GM21381 (cell line): Measurements from ENCODE around the gene ACTA1.
"Not testable (repeated sequence)": the region's sequence is repeated elsewhere in the genome, so short reads cannot be mapped to it uniquely, and the experiment has no call there.

Source experiments
- ATAC-seq: cut with Tn5 transposase; IDR thresholded peaks from one replicate; pipeline ENCODE4 v1.9.1; 2021; ENCODE audit warnings: mild to moderate bottlenecking, moderate library complexity; ENCODE audit not compliant: unreplicated experiment

ACTA1 gene

DNA sequence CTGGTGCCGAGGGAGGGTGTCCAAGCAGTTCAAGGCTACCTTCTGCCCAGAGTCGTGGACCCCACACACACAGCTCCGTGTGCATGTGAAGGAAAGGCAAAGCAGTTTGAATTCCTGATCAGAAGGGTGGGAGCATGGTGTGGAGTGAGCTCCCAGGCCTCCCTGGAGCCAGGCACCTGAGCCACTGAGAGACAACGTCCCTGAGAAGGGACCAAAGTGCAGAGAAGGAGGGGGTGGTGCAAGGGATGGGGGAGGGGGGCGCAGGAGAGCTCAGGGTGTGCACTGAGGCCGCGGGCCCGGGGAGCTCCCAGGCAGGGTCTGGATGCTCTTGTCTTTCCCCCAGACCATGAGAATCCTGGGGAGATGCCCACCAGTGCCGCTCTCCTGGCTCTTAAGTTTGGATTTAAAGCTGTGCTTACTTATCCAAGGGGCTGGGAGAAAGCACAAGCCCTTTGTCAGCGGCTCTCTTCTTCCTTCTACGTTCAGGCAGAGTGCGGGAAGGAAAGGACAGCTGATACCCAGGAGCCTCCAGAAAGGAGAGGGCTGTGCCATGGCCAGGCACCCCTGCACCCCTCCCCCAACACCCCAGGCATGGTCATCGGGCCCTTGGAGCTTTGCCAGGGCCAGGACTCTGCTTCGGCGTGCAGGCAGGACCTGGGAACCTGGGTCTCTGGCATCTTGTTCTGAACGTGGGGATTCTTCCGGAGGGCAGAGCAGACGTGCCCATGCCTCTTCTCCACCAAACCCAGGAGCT, 24.1 kb downstream of the ACTA1 start:
- no peak for ATAC-seq

DNA sequence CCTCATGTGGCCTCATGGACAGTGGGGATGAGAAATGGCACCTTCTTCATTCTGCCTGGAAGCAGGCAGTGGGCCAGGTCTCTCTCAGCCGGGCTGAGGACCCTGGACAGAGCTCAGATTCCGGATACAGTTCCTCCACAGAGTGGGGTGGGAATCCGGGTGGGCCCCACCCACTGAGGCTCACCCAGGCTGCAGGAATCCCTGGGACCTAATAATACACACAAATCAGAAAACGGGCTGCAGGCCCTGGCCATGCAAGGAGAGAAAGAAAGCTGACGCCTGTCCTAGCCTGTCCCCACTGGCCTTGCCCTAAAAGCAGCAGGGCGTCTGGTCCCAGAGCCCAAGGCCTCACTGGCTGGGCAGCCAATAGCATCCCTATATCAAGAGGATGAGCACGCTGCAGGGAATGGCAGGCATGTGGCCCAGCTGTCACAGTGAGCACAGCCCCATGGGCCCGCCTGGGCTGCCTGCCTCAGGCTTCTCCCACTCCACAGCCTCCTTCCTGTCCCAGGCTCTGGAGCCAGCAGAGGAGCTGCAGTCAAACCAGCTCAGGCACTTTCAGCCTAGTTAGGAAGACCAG, 25.3 kb downstream of the ACTA1 start:
- ATAC-seq = no peak

DNA sequence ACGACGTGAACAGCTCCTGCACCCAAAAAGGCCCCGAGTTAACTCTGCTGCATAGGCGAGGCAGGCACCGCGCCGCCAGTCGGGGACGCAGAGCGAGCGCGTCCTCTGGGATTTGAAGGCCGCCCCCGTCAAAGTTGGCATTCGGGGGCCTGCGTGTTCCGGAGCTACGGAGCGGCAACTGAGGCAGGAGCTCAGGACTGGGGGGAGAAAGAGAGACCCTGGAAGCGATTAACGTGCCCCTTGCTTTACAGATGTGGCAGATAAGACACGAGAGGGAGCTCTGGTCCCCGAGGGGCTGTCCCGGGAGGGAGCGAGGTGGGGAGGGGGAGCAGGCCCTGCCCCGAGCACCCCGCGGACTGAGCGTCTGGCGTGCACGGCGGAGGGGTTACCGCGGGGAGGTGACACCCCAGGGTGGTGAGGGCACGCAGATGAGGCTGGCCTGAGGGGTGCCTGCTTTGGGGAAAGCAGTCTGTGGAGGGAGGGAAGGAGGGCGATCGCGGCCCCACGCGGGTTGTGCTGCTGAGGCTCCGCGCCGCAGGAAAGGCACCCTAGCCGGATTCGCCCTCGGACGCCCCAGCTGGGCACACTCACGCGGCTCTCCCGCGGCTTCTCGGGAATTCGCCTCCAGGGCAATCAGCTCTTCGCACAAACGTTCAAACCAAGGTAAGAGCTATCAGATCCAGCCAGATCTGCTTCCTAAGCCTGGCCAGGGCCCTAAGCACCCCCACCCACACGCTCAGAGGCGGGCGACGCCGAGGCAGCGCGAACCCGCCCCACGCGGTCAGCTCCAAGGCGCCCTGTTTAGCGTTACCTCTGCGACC, 26.5 kb downstream of the ACTA1 start:
- no peak for ATAC-seq

DNA sequence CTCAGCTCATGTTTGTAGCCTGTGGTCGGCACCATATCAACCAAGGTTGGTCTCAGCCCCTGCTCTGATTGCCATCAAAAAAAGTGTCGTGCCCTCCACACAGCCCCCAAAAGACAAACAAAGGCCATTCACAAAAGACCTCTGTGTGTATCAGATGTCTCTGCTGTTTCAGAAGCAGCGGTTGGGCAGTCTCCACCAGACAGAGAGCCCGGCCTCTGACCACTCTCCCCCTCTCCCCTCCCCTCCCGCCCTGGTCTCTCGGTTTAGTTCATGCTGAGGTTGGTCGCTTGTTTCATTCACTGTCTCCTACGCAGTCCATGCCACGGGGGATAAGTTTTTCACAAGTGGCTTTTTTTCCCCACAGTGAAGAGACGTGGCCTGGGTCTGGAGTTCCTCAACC, 27.1 kb downstream of the ACTA1 start:
- no peak for ATAC-seq

DNA sequence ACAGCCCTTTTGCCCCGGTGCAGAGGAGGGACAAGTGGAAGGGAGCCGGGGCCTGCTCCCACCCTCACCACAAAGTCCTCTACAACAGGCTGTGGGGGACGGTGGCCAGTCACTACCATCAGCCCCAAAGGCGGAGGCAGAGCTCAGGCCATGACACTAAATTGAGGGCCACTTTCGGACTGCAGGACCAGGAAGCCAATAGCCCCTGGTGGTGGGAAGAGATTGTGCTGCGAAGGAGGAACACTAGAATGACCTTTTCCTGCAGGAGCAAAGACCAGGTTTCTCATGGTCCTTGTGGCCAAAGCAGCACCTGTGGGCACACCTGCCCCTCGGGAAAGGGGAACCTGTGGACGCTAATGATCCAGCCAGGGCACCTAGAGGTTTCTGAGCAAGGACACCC, 30.3 kb downstream of the ACTA1 start:
- ATAC-seq = no peak

DNA sequence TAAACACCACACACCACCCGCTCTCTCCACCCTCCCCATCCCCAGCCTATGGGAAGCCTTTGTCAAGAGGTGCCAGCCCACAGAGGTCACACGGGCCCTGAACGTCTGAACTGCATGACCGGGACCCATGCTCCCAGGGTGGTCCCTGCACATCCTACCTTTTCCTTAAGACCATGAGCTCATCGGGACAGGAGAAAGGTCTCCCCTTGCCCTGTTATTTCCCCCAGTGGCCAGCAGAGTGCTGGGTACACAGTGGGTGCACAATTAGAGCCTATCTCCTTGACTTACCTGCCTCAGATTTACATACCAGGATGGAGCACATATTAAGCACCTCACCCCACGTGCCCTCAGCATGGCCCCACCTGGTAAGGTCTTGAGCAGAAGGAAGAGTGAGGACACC, 30.9 kb downstream of the ACTA1 start:
- ATAC-seq = no peak

DNA sequence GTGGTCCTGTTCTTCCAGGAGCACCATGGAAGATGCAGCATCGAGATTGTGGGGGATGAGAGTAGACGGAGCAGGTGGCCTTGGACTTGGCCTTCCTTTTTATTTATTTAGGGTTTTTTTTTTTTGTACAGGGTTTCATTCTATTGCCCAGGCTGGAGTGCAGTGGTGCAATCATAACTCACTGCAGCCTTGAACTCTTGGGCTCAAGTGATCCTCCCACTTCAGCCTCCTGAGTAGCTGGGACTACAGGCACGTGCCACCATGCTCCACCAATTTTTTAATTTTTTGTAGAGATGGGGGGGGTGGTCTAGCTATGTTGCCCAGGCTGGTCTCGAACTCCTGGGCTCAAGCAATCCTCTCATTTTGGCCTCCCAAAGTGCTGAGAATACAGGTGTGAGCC, 31.6 kb downstream of the ACTA1 start:
- ATAC-seq = not testable (repeated sequence)

DNA sequence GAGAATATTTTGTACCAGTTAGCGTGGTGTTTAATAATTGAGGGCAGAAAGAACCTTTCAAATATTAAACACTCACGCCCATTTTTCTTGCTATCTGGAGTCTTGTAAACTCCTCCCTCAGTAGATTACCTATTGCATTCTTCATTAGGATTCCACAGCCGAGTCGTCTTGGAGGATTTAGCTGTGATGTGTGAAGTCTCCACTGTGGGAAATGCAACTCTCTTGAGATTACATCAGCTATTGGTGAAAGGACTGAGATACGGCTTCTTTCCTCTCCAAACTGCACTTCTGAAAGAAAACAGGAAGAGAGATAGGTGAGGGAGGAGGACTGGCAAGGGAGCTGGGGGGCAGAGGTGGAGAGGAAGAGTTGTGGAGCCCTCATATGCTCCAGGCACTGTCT, 36.1 kb downstream of the ACTA1 start:
- no peak for ATAC-seq

DNA sequence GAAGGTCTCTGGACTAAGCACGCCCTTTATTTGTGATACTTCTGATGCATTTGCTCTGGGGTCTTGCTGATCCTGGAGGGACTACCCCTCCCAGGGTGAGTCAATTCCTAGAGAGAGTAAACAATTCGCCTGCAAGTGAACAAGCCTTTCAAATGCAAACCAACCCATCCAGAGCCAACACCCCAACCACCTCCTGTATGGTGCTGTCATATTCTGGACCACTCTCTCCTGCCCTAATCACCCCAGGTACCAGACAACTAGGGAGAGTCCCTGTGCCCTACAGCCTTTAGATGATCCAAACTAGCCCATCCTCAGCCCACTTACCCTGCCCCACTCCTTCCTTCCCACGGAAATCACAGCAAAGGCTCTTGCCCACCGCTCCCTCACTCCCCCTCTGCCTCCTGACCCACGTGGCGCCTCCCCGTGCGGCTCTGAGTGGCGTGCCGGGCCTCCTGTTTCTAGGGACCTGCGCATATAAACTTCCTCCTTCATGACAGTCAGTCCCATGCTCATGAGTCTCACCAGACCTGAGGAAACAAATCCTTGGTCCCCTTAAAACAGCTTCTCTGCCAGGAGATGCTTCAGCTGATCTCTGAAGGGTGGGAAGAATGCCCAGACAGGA, 37.2 kb downstream of the ACTA1 start:
- no peak for ATAC-seq

DNA sequence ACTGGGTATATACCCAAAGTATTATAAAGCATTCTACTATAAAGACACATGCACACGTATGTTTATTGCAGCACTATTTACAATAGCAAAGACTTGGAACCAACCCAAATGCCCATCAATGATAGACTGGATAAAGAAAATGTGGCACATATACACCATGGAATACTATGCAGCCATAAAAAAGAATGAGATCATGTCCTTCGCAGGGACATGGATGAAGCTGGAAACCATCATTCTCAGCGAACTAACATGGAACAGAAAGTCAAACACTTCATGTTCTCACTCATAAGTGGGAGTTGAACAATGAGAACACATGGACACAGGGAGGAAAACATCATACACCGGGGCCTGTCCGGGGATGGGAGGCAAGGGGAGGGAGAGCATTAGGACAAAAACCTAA, 39.4 kb downstream of the ACTA1 start:
- not testable (repeated sequence) for ATAC-seq

DNA sequence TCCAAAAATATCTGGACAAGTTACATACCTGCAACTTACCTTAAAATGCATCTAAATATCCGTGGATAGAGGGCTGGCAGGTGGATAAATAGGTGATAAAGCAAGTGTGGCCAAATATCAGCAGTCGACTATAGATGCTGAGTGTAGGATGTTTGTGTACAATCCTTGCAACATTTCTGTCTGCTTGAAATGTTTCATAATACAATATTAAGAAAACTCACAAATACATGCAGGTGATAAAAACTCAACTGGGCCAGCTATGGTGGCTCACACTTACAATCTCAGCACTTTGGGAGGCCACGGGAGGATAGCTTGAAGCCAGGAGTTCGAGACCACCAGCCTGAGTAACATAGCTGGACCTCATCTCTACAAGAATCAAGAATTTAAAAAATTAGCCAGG, 41.0 kb downstream of the ACTA1 start:
- ATAC-seq = no peak

DNA sequence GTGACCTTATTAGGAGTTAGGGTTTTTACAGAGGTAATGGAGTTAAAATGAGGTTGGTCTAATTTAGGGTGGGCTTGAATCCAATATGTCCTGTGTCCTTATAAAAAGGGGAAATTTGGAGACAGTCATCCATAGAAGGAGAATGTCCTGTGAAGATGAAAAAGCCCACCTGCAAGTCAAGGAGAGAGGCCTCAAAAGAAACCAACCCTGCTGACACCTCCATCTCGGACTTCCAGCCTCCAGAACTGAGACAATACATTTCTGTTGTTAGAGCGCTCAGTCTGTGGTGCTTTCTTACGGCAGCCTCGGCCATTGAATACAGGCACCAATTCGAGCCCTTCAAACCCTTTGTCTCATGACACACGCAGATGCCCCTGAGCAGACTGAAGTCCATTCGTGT, 43.8 kb downstream of the ACTA1 start:
- no peak for ATAC-seq

DNA sequence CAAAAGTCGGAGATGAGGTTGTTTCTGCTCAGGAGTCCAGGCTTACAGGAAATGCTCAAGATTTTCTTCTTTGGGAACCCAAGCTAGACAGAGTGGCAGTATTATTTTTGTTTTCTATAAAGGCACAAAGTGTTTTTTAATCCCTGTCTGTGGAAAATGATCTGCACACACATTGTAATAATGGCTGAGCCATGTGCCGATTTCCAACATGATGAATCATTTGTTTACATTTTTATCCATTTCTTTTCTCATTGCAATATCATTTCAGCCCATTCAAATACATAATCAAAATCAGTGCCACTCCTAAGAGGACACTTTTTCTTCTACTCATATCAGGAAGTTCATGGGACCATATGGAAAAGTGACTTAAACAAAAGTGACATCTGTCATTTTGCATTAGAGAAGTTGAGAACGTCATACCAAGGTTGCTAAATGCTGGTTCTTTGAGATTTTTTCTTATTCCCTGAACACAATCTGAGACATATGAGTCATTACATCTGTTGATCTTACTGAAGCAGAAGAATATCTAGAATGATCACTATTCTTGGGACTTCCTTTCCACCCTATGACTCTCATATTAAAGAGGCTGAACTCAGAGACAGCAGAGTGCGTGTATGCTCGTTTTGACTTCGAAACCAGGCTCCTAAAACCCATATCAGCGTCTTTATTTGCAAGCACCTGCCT, 44.9 kb downstream of the ACTA1 start:
- no peak for ATAC-seq

DNA sequence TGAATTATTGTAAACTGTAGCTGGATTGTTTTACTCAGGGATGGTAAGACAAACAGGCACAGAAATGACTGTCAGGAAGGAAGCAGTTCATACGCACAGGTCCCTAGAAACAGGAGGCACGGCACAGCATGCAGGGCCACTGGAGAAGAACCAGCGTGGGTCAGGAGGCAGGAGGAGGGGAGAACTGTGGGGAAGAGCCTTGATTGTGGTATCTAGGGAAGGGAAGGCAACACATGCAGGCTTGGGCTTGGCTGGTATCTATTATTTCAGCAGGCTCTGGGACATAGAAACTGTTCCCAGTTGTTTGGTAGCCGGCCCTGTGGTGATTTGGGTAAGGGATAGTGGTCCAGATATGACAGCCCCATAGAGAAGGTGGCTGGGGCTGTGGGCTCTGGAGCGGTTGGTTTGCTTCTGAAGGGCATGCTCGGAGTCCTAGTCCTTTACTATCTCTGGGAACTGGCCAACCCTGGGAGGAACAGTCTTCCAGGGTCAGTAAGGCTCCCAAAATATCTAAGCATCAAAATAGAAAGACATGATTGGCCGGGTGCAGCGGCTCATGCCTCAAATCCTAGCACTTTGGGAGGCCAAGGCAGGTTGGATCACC, 47.9 kb downstream of the ACTA1 start:
- no peak for ATAC-seq

DNA sequence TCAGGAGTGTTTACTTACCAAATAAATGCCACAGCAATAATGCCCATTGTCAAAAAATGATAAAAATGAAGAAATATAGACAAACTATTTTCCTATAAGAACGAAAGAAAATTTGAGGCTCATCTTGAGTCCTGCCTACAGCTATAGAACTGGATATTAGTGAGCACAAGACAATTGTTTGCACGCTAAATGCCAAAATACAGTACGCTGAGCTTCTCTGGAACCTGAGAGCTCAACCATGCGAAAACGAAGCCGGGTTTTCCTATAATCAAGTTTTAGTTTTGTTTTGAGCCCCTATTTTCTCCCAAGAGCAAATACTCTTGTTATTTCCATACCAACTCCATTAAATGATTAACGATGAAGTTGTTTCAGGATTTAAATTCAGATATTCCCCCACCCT, 49.1 kb downstream of the ACTA1 start:
- ATAC-seq = no peak

DNA sequence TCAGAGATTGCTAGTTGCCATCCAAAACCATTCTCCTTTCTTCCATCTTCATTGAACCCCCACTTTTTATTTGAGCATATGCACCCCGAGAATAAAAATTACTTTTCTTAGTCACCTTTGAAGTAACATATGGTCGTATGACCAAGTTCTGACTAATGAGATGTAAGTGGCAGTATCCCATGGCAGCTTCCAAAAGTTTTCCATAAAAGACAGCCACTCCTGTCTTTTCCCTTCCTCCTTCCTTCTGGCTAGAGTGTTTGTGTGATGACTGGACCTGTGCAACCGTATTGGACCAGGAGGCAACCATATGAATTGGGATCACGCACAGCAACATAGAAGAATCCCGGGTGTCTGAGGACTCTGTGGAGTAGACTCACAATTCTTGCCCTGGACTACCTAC, 49.9 kb downstream of the ACTA1 start:
- no peak for ATAC-seq

DNA sequence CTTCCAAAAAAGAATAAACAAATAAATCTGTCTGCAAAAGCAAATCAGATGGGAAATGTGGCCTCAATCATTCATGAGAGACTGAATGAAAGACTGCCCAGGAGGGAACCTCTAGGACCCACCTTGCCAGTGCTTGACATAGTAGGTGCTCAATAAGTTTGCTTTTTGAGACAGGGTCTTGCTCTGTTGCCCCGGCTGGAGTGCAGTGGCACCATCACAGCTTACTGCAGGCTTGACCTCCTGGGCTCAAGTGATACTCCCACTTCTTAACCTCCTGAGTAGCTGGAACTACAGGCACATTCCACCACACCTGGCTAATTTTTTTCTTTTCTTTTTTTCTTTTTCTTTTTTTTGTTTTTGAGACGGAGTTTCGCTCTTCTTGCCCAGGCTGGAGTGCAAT, 50.7 kb downstream of the ACTA1 start:
- no peak for ATAC-seq
